Adrenal gland (tissue), 12 donors: Measurements from ENCODE around the gene FURIN. TPM values are rescaled to one million over a fixed set of nuclear protein-coding genes. Genes with fewer than 3 reads are reported as not detected.

Source experiments
- DNase-seq, 7 donors: peaks; one replicate each; pipeline ENCODE4 v3.0.0-alpha.2; 2019 to 2020
- H3K27ac ChIP-seq, 5 donors: fragments of 200-600 bp; sonication (generic) in 4 of 5; 1 replicate in 3 of 5; 2 replicates in 2 of 5; pipeline versions ENCODE4 v1.5.1 to v1.8.0; 2016 to 2020; ENCODE audit warnings: mild to moderate bottlenecking in 1 of 5
- H3K27me3 ChIP-seq: fragments of 200-600 bp; 2 replicates; pipeline ENCODE4 v1.8.0; 2021
- H3K36me3 ChIP-seq, 2 donors: fragments of 200-600 bp; replicated peaks in 1 of 2; 1 replicate in 1 of 2; 2 replicates in 1 of 2; pipeline versions ENCODE4 v1.5.1 to v1.8.0; 2018 to 2022
- H3K4me1 ChIP-seq, 2 donors: fragments of 200-600 bp; replicated peaks in 1 of 2; 1 replicate in 1 of 2; 2 replicates in 1 of 2; pipeline versions ENCODE4 v1.5.1 to v1.8.0; 2018 to 2021
- H3K4me3 ChIP-seq, 4 donors: fragments of 200-600 bp; sonication (generic) in 3 of 4; one replicate each; pipeline ENCODE4 v1.5.1; 2016 to 2018
- H3K9me3 ChIP-seq, 3 donors: fragments of 200-600 bp; sonication (generic) in 1 of 3; replicated peaks in 1 of 3; 1 replicate in 2 of 3; 2 replicates in 1 of 3; pipeline versions ENCODE4 v1.5.1 to v1.8.0; 2016 to 2021
- POLR2A ChIP-seq, 2 donors: fragments of 450-650 bp; IDR thresholded peaks; one replicate each; pipeline ENCODE4 v1.6.1; 2017; ENCODE audit warnings: antibody characterized with exemption in 2 of 2, mild to moderate bottlenecking in 2 of 2, moderate library complexity in 1 of 2
- WGBS, 4 donors: extraction: QIAGEN DNeasy Blood & Tissue Kit in 2 of 4; methylation state at CpG; one replicate each; pipeline versions ENCODE4 v1.1.5 to v1.1.7; 2013 to 2017; 5-methylcytosine and 5-hydroxymethylcytosine counted together
- intact Hi-C, 2 donors: fragments of 100-400 bp; cut with DNase I; formaldehyde crosslinking; loops; one replicate each; pipeline versions ENCODE4 v1.14.1 to v1.15.0; 2022 to 2023
- polyA plus RNA-seq, 3 donors: library from polyadenylated mRNA; stranded (reverse); fragments of 200-250 nt in 2 of 3; fragments of 350-450 nt in 1 of 3; fragmentation: Illumina TruSeq in 1 of 3; extraction: RNeasy Lipid Tissue Mini Kit (QIAGEN cat#74804) in 1 of 3; gene quantifications; one replicate each; pipeline ENCODE4 v1.2.3, GENCODE V29; 2013 to 2014
- total RNA-seq, 9 donors: library from RNA; depleted of rRNA in 4 of 9; stranded (reverse); fragments of >200 nt in 4 of 9; fragments of 120-200 nt in 1 of 9; fragmentation: NEBNext Ultra II Directional in 1 of 9; extraction: Animal tissue kit (Norgen Biotek cat#: 25700) in 1 of 9; gene quantifications; one replicate each; pipeline versions ENCODE4 v1.1.0 to v1.2.4, GENCODE V29; 2013 to 2023
- TF ChIP-seq, protein P1 (sequence below), 6 experiments: fragments of 450-650 bp in 4 of 6; fragments of 200-600 bp in 2 of 6; sonication (generic) in 1 of 6; IDR thresholded peaks; 1 replicate in 5 of 6; 2 replicates in 1 of 6; pipeline versions ENCODE4 v1.5.1 to v1.8.0; 2016 to 2021; ENCODE audit warnings: antibody characterized with exemption in 6 of 6, mild to moderate bottlenecking in 2 of 6, moderate library complexity in 1 of 6
- donor health status: healthy with polysubstance abuse.
- donor health status: Bipolar disorder and iron deficiency.
- donor health status: DM: yes; HTN: yes; CAD: no.
- donor health status: DM: no; HTN: no; CAD: no.
- donor health status: DM: no; HTN: no; CAD: no.
- donor health status: DM: yes; HTN: yes; CAD: no.

The FURIN gene
- total and polyA plus RNA-seq, 12 donors = 11.5 to 119 (median 45.2) TPM

DNA sequence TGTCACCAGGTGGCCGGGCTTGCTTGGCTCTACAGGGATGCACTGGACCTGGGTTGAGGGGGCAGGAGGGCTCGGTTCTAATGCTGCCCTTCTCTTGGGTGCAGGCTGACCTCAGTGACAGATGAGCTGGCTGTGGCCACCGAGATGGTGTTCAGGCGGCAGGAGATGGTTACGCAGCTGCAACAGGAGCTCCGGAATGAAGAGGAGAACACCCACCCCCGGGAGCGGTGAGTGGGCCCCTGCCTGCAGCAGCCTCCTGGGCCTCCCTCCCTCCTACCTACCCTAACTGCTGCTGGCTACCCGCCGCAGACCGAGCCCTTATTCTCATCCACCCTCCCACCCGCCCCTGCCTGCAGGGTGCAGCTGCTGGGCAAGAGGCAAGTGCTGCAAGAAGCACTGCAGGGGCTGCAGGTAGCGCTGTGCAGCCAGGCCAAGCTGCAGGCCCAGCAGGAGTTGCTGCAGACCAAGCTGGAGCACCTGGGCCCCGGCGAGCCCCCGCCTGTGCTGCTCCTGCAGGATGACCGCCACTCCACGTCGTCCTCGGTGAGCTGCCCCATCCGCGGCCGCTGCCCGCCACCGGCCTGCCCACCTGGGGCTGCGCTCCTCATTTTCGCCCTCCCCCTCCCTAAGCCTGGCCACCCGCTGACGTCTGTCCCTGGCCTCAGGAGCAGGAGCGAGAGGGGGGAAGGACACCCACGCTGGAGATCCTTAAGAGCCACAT lies 21.5 kb downstream of the FURIN start:
- no peak for DNase-seq
- Histone ChIP-seq H3K9me3 (no peaks in the 10 kb centered on the region), H3K27ac (no peak overlapping the region), H3K36me3 (peaks cover 0 to 65% of the 10 kb centered on the region in 2 donors), H3K4me1 (peaks cover 0 to 17% of the 10 kb centered on the region in 2 donors), H3K4me3 (no peak overlapping the region), H3K27me3 (no peaks in the 10 kb centered on the region)
- intact Hi-C loops = loop anchor here (5.0 to 10.0 kb wide), 2 partner anchors 175 to 243 kb away; partner anchors contain the start of gene BLM (in 1 of the 2)
- 87 to 89% (median 88%) methylated on average over 15 to 31 of the region's 31 CpGs for WGBS, 4 donors
- no peak for TF ChIP-seq POLR2A (IDR thresholded peaks at IDR 0.05)
- TF ChIP-seq, protein P1, sequence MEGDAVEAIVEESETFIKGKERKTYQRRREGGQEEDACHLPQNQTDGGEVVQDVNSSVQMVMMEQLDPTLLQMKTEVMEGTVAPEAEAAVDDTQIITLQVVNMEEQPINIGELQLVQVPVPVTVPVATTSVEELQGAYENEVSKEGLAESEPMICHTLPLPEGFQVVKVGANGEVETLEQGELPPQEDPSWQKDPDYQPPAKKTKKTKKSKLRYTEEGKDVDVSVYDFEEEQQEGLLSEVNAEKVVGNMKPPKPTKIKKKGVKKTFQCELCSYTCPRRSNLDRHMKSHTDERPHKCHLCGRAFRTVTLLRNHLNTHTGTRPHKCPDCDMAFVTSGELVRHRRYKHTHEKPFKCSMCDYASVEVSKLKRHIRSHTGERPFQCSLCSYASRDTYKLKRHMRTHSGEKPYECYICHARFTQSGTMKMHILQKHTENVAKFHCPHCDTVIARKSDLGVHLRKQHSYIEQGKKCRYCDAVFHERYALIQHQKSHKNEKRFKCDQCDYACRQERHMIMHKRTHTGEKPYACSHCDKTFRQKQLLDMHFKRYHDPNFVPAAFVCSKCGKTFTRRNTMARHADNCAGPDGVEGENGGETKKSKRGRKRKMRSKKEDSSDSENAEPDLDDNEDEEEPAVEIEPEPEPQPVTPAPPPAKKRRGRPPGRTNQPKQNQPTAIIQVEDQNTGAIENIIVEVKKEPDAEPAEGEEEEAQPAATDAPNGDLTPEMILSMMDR (IDR thresholded peaks at IDR 0.05) = no peak

GRCh38 chr15:90890839-90891238 lies 22.5 kb downstream of the FURIN start:
- 78 to 84% (median 78%) methylated on average over 8 to 12 of the region's 12 CpGs; no CpG with 5 or more reads in 1 of the 4 donors for WGBS, 4 donors
- intact Hi-C loops = no loop called here
- peaks cover 0 to 74% of the 10 kb centered on the region in 2 donors for H3K36me3 ChIP-seq

DNA sequence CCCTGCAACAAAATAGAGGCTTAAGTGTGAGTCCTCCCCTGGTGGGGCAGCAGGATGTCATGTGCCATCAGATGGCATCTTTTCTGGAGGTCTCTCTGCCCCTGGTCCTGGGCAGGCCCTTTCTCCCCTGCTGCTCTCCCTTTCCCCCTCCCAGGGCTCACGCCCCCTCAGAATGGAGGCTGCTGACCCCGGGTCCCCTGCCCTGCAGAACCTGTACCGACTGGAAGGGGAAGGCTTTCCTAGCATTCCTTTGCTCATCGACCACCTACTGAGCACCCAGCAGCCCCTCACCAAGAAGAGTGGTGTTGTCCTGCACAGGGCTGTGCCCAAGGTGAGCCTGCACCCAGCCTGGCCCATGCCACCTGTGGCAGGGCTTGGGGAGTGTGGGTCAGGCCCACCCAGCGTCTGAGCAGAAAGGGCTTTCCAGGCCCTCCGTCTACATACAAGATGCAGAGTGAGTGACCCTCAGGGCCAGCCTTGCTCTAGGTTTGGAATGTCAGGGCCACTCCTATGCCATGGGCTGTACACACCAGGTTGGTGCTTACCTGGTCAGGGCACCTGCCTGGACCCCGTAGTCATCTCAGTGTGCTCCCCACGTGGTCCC lies 23.1 kb downstream of the FURIN start:
- Histone ChIP-seq H3K9me3 (no peaks in the 10 kb centered on the region), H3K4me3 (no peak overlapping the region), H3K36me3 (peaks cover 0 to 75% of the 10 kb centered on the region in 2 donors), H3K4me1 (peaks cover 3 to 11% of the 10 kb centered on the region in 2 donors), H3K27ac (no peak overlapping the region), H3K27me3 (no peaks in the 10 kb centered on the region)
- intact Hi-C loops = no loop called here
- no peak for TF ChIP-seq POLR2A (IDR thresholded peaks at IDR 0.05)
- TF ChIP-seq, protein P1 (IDR thresholded peaks at IDR 0.05) = no peak
- no peak for DNase-seq
- WGBS, 4 donors = 80 to 95% (median 90%) methylated on average over 3 to 8 of the region's 8 CpGs

More at GRCh38 chr15:90890839-90891238, 22.5 kb downstream of the FURIN start:
- Histone ChIP-seq H3K27me3 (no peaks in the 10 kb centered on the region), H3K27ac (no peak overlapping the region), H3K9me3 (no peaks in the 10 kb centered on the region), H3K4me1 (peaks cover 2 to 15% of the 10 kb centered on the region in 2 donors), H3K4me3 (no peak overlapping the region)
- TF ChIP-seq, protein P1 (IDR thresholded peaks at IDR 0.05) = no peak
- TF ChIP-seq POLR2A (IDR thresholded peaks at IDR 0.05) = no peak
- DNase-seq = no peak

GRCh38 chr15:90892023-90892422 lies 23.6 kb downstream of the FURIN start:
- Histone ChIP-seq H3K27ac (no peak overlapping the region), H3K4me1 (peaks cover 3 to 10% of the 10 kb centered on the region in 2 donors), H3K36me3 (peaks cover 0 to 71% of the 10 kb centered on the region in 2 donors), H3K27me3 (no peaks in the 10 kb centered on the region), H3K4me3 (no peak overlapping the region), H3K9me3 (no peaks in the 10 kb centered on the region)
- 80 to 91% (median 85%) methylated on average over 10 to 11 of the region's 11 CpGs for WGBS, 4 donors
- no peak for DNase-seq
- intact Hi-C loops = no loop called here
- TF ChIP-seq, protein P1 (IDR thresholded peaks at IDR 0.05) = no peak
- TF ChIP-seq POLR2A (IDR thresholded peaks at IDR 0.05) = no peak
